ENCODE data around the gene EPB41.

The EPB41 gene

GRCh38 chr1:28934676-28935075, 20.3 kb downstream of the EPB41 start:
- Histone ChIP-seq H3K9me3 (ENCODE audit: control insufficient read depth, insufficient read depth, low read depth, low read length) (no peaks in the 10 kb centered on the region), H3K36me3 (ENCODE audit: control insufficient read depth in 2 of 2, insufficient read depth in 1 of 2, low read length in 2 of 2) (no peaks in the 10 kb centered on the region), H3K4me3 (ENCODE audit: low read depth, low read length) (no peak overlapping the region), H3K4me1 (ENCODE audit: control insufficient read depth, insufficient read depth, low read length) (peaks cover 3% of the 10 kb centered on the region; the same call in 1 of the 2 replicates), H3K27ac (ENCODE audit: extremely low read depth, low read depth, low read length) (no peak overlapping the region)
- TF ChIP-seq ZSCAN4 (tag by site-specific recombination; IDR thresholded peaks at IDR 0.05) = peak; percentile 68
- TF ChIP-seq ZNF580 (tag by site-specific recombination; IDR thresholded peaks at IDR 0.05) = no peak
- no peak for TF ChIP-seq PRDM2 (tag by site-specific recombination; IDR thresholded peaks at IDR 0.05; ENCODE audit: borderline replicate concordance)
- POLR2A ChIA-PET = no interaction called here
- CTCF ChIA-PET = no interaction called here

GRCh38 chr1:28935293-28935692, 20.9 kb downstream of the EPB41 start:
- no peaks in the 10 kb centered on the region for H3K9me3 ChIP-seq (ENCODE audit: control insufficient read depth, insufficient read depth, low read depth, low read length)
- TF ChIP-seq ZNF645 (tag by site-specific recombination; IDR thresholded peaks at IDR 0.05) = no peak
- peak; percentile 67; the same call in 1 of the 2 replicates for TF ChIP-seq ZSCAN4 (tag by site-specific recombination; IDR thresholded peaks at IDR 0.05)
- no peak for TF ChIP-seq ZNF18 (tag by site-specific recombination; IDR thresholded peaks at IDR 0.05)
- TF ChIP-seq ZEB2 (tag by site-specific recombination; IDR thresholded peaks at IDR 0.05) = no peak
- no peak for TF ChIP-seq WT1 (tag by site-specific recombination; IDR thresholded peaks at IDR 0.05)
- no peak for TF ChIP-seq ZNF776 (tag by site-specific recombination; IDR thresholded peaks at IDR 0.05; ENCODE audit: borderline replicate concordance)
- TF ChIP-seq AEBP2 (tag by site-specific recombination; IDR thresholded peaks at IDR 0.05; ENCODE audit: borderline replicate concordance) = no peak
- TF ChIP-seq ZNF366 (tag by site-specific recombination; conservative IDR thresholded peaks at IDR 0.05) = no peak
- CTCF ChIA-PET = no interaction called here
- POLR2A ChIA-PET = no interaction called here
- H3K36me3 ChIP-seq (ENCODE audit: control insufficient read depth in 2 of 2, insufficient read depth in 1 of 2, low read length in 2 of 2) = no peaks in the 10 kb centered on the region
- H3K4me3 ChIP-seq (ENCODE audit: low read depth, low read length) = no peak overlapping the region
- no peak overlapping the region for H3K27ac ChIP-seq (ENCODE audit: extremely low read depth, low read depth, low read length)
- H3K4me1 ChIP-seq (ENCODE audit: control insufficient read depth, insufficient read depth, low read length) = peaks cover 3% of the 10 kb centered on the region; the same call in 1 of the 2 replicates
